Ishikawa (cell line): ENCODE data around the gene TMEM38A.

Experiments used
- CEBPB ChIP-seq: IDR thresholded peaks from 2 replicates; pipeline ENCODE4 v1.6.1; 2012
- CREB1 ChIP-seq: IDR thresholded peaks from 2 replicates; pipeline ENCODE4 v1.6.1; 2012; ENCODE audit warnings: low read depth
- EGR1 ChIP-seq: IDR thresholded peaks from 2 replicates; pipeline ENCODE4 v1.6.1; 2012
- EP300 ChIP-seq: IDR thresholded peaks from 2 replicates; pipeline ENCODE4 v1.6.1; 2012; ENCODE audit warnings: borderline replicate concordance
- FOXM1 ChIP-seq: IDR thresholded peaks from 2 replicates; pipeline ENCODE4 v1.6.1; 2012; ENCODE audit warnings: low read depth, borderline replicate concordance
- MAX ChIP-seq: IDR thresholded peaks from 2 replicates; pipeline ENCODE4 v1.6.1; 2012
- NFIC ChIP-seq: IDR thresholded peaks from 2 replicates; pipeline ENCODE4 v1.6.1; 2012
- RAD21 ChIP-seq: IDR thresholded peaks from 2 replicates; pipeline ENCODE4 v1.6.1; 2012; ENCODE audit warnings: low read depth
- REST ChIP-seq: IDR thresholded peaks from 2 replicates; pipeline ENCODE4 v1.6.1; 2012; ENCODE audit warnings: low read depth, mild to moderate bottlenecking
- TAF1 ChIP-seq: IDR thresholded peaks from 2 replicates; pipeline ENCODE4 v1.6.1; 2012; ENCODE audit warnings: low read depth, mild to moderate bottlenecking
- TCF12 ChIP-seq: IDR thresholded peaks from 2 replicates; pipeline ENCODE4 v1.6.1; 2012; ENCODE audit warnings: low read depth
- TEAD4 ChIP-seq: IDR thresholded peaks from 2 replicates; pipeline ENCODE4 v1.6.1; 2012
- USF1 ChIP-seq: IDR thresholded peaks from 2 replicates; pipeline ENCODE4 v1.6.1; 2012
- YY1 ChIP-seq: IDR thresholded peaks from 2 replicates; pipeline ENCODE4 v1.6.1; 2012; ENCODE audit warnings: low read depth
- ZBTB7A ChIP-seq: IDR thresholded peaks from 2 replicates; pipeline ENCODE4 v1.6.1; 2012; ENCODE audit warnings: low read depth

Gene TMEM38A

GRCh38 chr19:16626796-16627192 lies 34.1 kb upstream of the TMEM38A start:
- TF ChIP-seq CEBPB (no peak), MAX (no peak), EP300 (no peak), TAF1 (no peak), TCF12 (no peak), ZBTB7A (no peak), REST (no peak), NFIC (no peak), CREB1 (no peak), FOXM1 (no peak), TEAD4 (no peak), EGR1 (no peak), USF1 (no peak), YY1 (no peak), RAD21 (no peak)

GRCh38 chr19:16627193-16627927 lies 33.6 kb upstream of the TMEM38A start:
- no peak for TF ChIP-seq EGR1
- 0 out of 2 replicates have a peak, but pooled peaks have one; percentile 33 for TF ChIP-seq MAX
- no peak for TF ChIP-seq TAF1
- TF ChIP-seq CEBPB, result no peak
- TF ChIP-seq YY1, result 0 out of 2 replicates have a peak, but pooled peaks have one; percentile 41
- no peak for TF ChIP-seq RAD21
- TF ChIP-seq ZBTB7A, result no peak; the same call in 1 of the 2 replicates

GRCh38 chr19:16627928-16628182 lies 33.1 kb upstream of the TMEM38A start:
- TF ChIP-seq TEAD4 (no peak), TCF12 (no peak), CREB1 (no peak), EGR1 (no peak), MAX (no peak), NFIC (no peak), YY1 (no peak), FOXM1 (no peak), TAF1 (no peak), REST (no peak), RAD21 (no peak), ZBTB7A (no peak), CEBPB (no peak), USF1 (no peak)

GRCh38 chr19:16628183-16628983 lies 32.6 kb upstream of the TMEM38A start, which contains the start of gene MED26:
Gene MED26, minus strand, starts transcription at chr19:16628204. Its CDS starts 261 bp downstream, at chr19:16627943.
- TF ChIP-seq NFIC (no peak), TCF12 (peak; percentile 60), ZBTB7A (peak; percentile 96), EP300 (peak; percentile 36; the same call in 1 of the 2 replicates), USF1 (peak; percentile 58), YY1 (peak; percentile 41; the same call in 1 of the 2 replicates), CREB1 (no peak), TAF1 (peak; percentile 81), REST (no peak), FOXM1 (peak; percentile 23; the same call in 1 of the 2 replicates), CEBPB (no peak), MAX (peak; percentile 69)
